ENCODE data around the gene ARHGAP19. TPM values are rescaled to one million over a fixed set of nuclear protein-coding genes. Genes with fewer than 3 reads are reported as not detected.

The ARHGAP19 gene
- polyA plus RNA-seq, 1 donor from 2014 or later = 5.2 TPM

DNA sequence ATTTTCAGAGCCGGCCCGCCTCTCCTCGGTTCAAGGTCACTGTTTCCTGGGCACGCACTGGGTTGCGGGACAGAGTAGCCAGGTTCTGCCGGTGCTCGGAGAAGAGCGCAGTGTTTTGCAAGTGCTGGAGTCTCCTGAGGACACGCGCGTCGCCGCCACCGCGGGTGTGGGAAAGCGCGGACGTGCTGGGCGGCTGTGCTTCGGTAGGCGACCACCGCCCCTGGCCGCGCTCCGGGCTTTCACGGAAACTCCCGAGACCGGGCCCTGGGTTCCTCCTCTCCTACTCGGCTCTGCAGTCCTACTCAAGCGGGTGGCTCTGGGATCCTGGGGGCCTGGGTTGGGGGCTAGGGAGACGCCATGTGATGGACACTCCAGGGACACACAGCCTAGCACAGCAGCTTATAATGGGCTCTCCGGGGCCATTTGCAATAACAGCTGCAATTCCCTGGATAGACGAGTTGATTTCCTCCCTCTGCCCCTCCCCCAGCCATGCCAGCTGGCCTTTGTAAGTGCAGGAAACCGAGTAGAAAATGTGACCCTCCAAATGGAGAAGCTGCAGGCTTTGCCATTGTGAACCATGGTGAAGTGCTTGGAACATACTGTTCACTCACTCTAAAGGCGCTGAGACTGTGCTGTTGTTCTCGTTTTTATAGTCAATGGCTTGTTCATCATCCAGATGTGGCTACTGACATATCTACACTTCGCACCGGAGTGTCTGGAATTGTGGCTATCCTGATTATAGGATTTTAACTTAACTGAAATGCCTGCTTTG is 28.8 kb upstream of the ARHGAP19 start:
- no peaks in the 10 kb centered on the region for H3K9me3 ChIP-seq (ENCODE audit: low read length)
- no peaks in the 10 kb centered on the region for H3K9me2 ChIP-seq (ENCODE audit: insufficient read depth, low read length)
- no peaks in the 10 kb centered on the region for H4K20me1 ChIP-seq (ENCODE audit: insufficient read depth)
- peak overlapping the region; percentile 71 for H3K4me3 ChIP-seq (ENCODE audit: low read length)
- H3K27me3 ChIP-seq (ENCODE audit: insufficient read depth, low read depth, low read length) = no peaks in the 10 kb centered on the region
- H2AFZ ChIP-seq (ENCODE audit: low read depth, low read length) = no peak overlapping the region
- H3K4me2 ChIP-seq (ENCODE audit: low read length) = peak overlapping the region; percentile 65
- peak overlapping the region; percentile 96 for H3K9ac ChIP-seq (ENCODE audit: low read length)
- H3K79me2 ChIP-seq (replicated peaks; ENCODE audit: insufficient read depth, low read length) = peaks cover 4% of the 10 kb centered on the region
- no peak for TF ChIP-seq SMC3 (conservative IDR thresholded peaks at IDR 0.05; ENCODE audit: poor library complexity)
- TF ChIP-seq EZH2 (IDR thresholded peaks at IDR 0.05; ENCODE audit: borderline replicate concordance, insufficient read depth, low read length, poor library complexity, severe bottlenecking) = no peak
- TF ChIP-seq RAD21 (conservative IDR thresholded peaks at IDR 0.05) = no peak
- no peak for TF ChIP-seq REST (IDR thresholded peaks at IDR 0.05; ENCODE audit: borderline replicate concordance)
- no peak for TF ChIP-seq POLR2AphosphoS5 (IDR thresholded peaks at IDR 0.05)
- TF ChIP-seq TAF1 (IDR thresholded peaks at IDR 0.05; ENCODE audit: low read depth) = no peak
- TF ChIP-seq CTCF (IDR thresholded peaks at IDR 0.05; ENCODE audit: poor library complexity, severe bottlenecking) = no peak
- TF ChIP-seq EP300 (conservative IDR thresholded peaks at IDR 0.05; ENCODE audit: poor library complexity, severe bottlenecking) = no peak
- no peak for TF ChIP-seq MXI1 (conservative IDR thresholded peaks at IDR 0.05; ENCODE audit: poor library complexity, severe bottlenecking)
- peak overlapping the region; percentile 65 for H3K27ac ChIP-seq (ENCODE audit: low read length)
- H3F3A ChIP-seq (ENCODE audit: insufficient read depth, low read length, poor library complexity, severe bottlenecking) = peaks cover 8% of the 10 kb centered on the region
- no peaks in the 10 kb centered on the region for H3K36me3 ChIP-seq (ENCODE audit: insufficient read depth, low read length)

GRCh38 chr10:97320480-97321031 is 28.1 kb upstream of the ARHGAP19 start:
- H3K79me2 ChIP-seq (replicated peaks; ENCODE audit: insufficient read depth, low read length) = peaks cover 4% of the 10 kb centered on the region
- H2AFZ ChIP-seq (ENCODE audit: low read depth, low read length) = no peak overlapping the region
- H3F3A ChIP-seq (ENCODE audit: insufficient read depth, low read length, poor library complexity, severe bottlenecking) = peaks cover 7% of the 10 kb centered on the region
- no peaks in the 10 kb centered on the region for H4K20me1 ChIP-seq (ENCODE audit: insufficient read depth)
- H3K27me3 ChIP-seq (ENCODE audit: insufficient read depth, low read depth, low read length) = no peaks in the 10 kb centered on the region
- peak overlapping the region; percentile 71 for H3K4me3 ChIP-seq (ENCODE audit: low read length)
- no peaks in the 10 kb centered on the region for H3K36me3 ChIP-seq (ENCODE audit: insufficient read depth, low read length)
- peak overlapping the region; percentile 63 for H3K27ac ChIP-seq (ENCODE audit: low read length)
- peak overlapping the region; percentile 65 for H3K4me2 ChIP-seq (ENCODE audit: low read length)
- H3K9me3 ChIP-seq (ENCODE audit: low read length) = no peaks in the 10 kb centered on the region
- peak overlapping the region; percentile 96 for H3K9ac ChIP-seq (ENCODE audit: low read length)
- TF ChIP-seq MXI1 (conservative IDR thresholded peaks at IDR 0.05; ENCODE audit: poor library complexity, severe bottlenecking) = peak; percentile 9
- no peak for TF ChIP-seq TAF1 (IDR thresholded peaks at IDR 0.05; ENCODE audit: low read depth)
- TF ChIP-seq SMC3 (conservative IDR thresholded peaks at IDR 0.05; ENCODE audit: poor library complexity) = no peak
- no peak for TF ChIP-seq POLR2AphosphoS5 (IDR thresholded peaks at IDR 0.05)
- no peaks in the 10 kb centered on the region for H3K9me2 ChIP-seq (ENCODE audit: insufficient read depth, low read length)

Data from neural cell (in vitro differentiated cells).